CD14-positive monocyte (primary cell): ENCODE data around the gene SLC45A3. TPM values are rescaled to one million over a fixed set of nuclear protein-coding genes. Genes with fewer than 3 reads are reported as not detected.

Experiments used
- DNase-seq, 3 donors: peaks; one replicate each; pipeline ENCODE4 v3.0.0-alpha.2; 2011 to 2022
- H2AFZ ChIP-seq: 2 replicates; pipeline ENCODE4 v1.6.0; 2012; ENCODE audit warnings: mild to moderate bottlenecking, low read depth, low read length, inconsistent platforms; ENCODE audit not compliant: insufficient read depth, poor library complexity, severe bottlenecking
- H3K27ac ChIP-seq, 2 donors: 1 replicate in 1 of 2; 2 replicates in 1 of 2; pipeline ENCODE4 v1.5.1; 2012 to 2013; ENCODE audit warnings: low read length in 2 of 2, control low read depth in 1 of 2, inconsistent platforms in 1 of 2, low read depth in 1 of 2, mild to moderate bottlenecking in 1 of 2
- H3K27me3 ChIP-seq, 2 donors: one replicate each; pipeline versions ENCODE4 v1.6.0 to v1.6.1; 2011 to 2013; ENCODE audit warnings: low read length in 2 of 2; ENCODE audit not compliant: control insufficient read depth in 2 of 2, insufficient read depth in 2 of 2
- H3K36me3 ChIP-seq, 2 donors: replicated peaks in 1 of 2; 1 replicate in 1 of 2; 2 replicates in 1 of 2; pipeline versions ENCODE4 v1.5.1 to v1.6.1; 2012 to 2013; ENCODE audit warnings: low read length in 2 of 2, control low read depth in 1 of 2, inconsistent platforms in 1 of 2, mild to moderate bottlenecking in 1 of 2; ENCODE audit not compliant: insufficient read depth in 2 of 2, control insufficient read depth in 1 of 2
- H3K4me1 ChIP-seq, 2 donors: 1 replicate in 1 of 2; 2 replicates in 1 of 2; pipeline versions ENCODE4 v1.5.1 to v1.6.1; 2012 to 2013; ENCODE audit warnings: low read length in 2 of 2, control low read depth in 1 of 2, inconsistent platforms in 1 of 2, mild to moderate bottlenecking in 1 of 2, moderate library complexity in 1 of 2; ENCODE audit not compliant: insufficient read depth in 2 of 2, control insufficient read depth in 1 of 2
- H3K4me2 ChIP-seq: replicated peaks from 2 replicates; pipeline ENCODE3; 2012; ENCODE audit warnings: low read length, moderate library complexity, mild to moderate bottlenecking; ENCODE audit not compliant: poor library complexity, severe bottlenecking; ENCODE audit errors: extremely low read depth
- H3K4me3 ChIP-seq, 3 experiments: fragments of 200-600 bp in 1 of 3; sonication (generic) in 1 of 3; replicated peaks in 1 of 3; 1 replicate in 2 of 3; 2 replicates in 1 of 3; pipeline ENCODE4 v1.5.1; 2011 to 2013; ENCODE audit warnings: low read length in 3 of 3, mild to moderate bottlenecking in 3 of 3, control low read depth in 2 of 3, low read depth in 2 of 3, inconsistent platforms in 1 of 3, moderate library complexity in 1 of 3
- H3K79me2 ChIP-seq: 2 replicates; pipeline ENCODE4 v1.6.0; 2012; ENCODE audit warnings: mild to moderate bottlenecking, control low read depth, inconsistent platforms, low read length, moderate library complexity; ENCODE audit not compliant: insufficient read depth
- H3K9ac ChIP-seq: 2 replicates; pipeline ENCODE4 v1.6.0; 2017; ENCODE audit warnings: low read length, mild to moderate bottlenecking; ENCODE audit not compliant: insufficient read depth, poor library complexity, severe bottlenecking
- H3K9me3 ChIP-seq, 2 donors: replicated peaks in 1 of 2; 1 replicate in 1 of 2; 2 replicates in 1 of 2; pipeline versions ENCODE4 v1.5.1 to v1.6.1; 2012 to 2013; ENCODE audit warnings: low read length in 2 of 2, control low read depth in 1 of 2; ENCODE audit not compliant: control insufficient read depth in 1 of 2, insufficient read depth in 1 of 2
- H4K20me1 ChIP-seq: 2 replicates; pipeline ENCODE4 v1.6.0; 2012; ENCODE audit warnings: mild to moderate bottlenecking, low read length, control low read depth, moderate library complexity; ENCODE audit not compliant: insufficient read depth
- H3K27ac Mint-ChIP-seq, 7 donors: one replicate each; pipeline ENCODE4 v1.8.0; 2020; ENCODE audit warnings: mild to moderate bottlenecking in 7 of 7, mixed read lengths in 7 of 7, moderate library complexity in 6 of 7, inconsistent platforms in 2 of 7
- H3K27me3 Mint-ChIP-seq, 3 donors: one replicate each; pipeline ENCODE4 v1.8.0; 2021 to 2022; ENCODE audit warnings: low read depth in 3 of 3, mild to moderate bottlenecking in 3 of 3, mixed read lengths in 3 of 3, moderate library complexity in 3 of 3, inconsistent platforms in 1 of 3
- H3K36me3 Mint-ChIP-seq, 2 donors: one replicate each; pipeline ENCODE4 v1.8.0; 2020; ENCODE audit warnings: mixed read lengths in 2 of 2, inconsistent platforms in 1 of 2, mild to moderate bottlenecking in 1 of 2
- H3K4me1 Mint-ChIP-seq: one replicate; pipeline ENCODE4 v1.8.0; 2020; ENCODE audit warnings: mild to moderate bottlenecking, mixed read lengths
- H3K4me3 Mint-ChIP-seq, 2 donors: one replicate each; pipeline ENCODE4 v1.8.0; 2020; ENCODE audit warnings: mild to moderate bottlenecking in 2 of 2, mixed read lengths in 2 of 2, moderate library complexity in 1 of 2
- H3K9me3 Mint-ChIP-seq, 7 donors: one replicate each; pipeline ENCODE4 v1.8.0; 2020 to 2022; ENCODE audit warnings: mixed read lengths in 7 of 7, mild to moderate bottlenecking in 6 of 7, moderate library complexity in 6 of 7, inconsistent platforms in 2 of 7
- CTCF ChIP-seq: fragments of 200-600 bp; IDR thresholded peaks from one replicate; pipeline ENCODE4 v1.8.0; 2022; ENCODE audit warnings: antibody characterized with exemption, mild to moderate bottlenecking
- WGBS: methylation state at CpG from one replicate; pipeline ENCODE4 v1.1.5; 2013; ENCODE audit warnings: missing lambda C conversion rate; ENCODE audit not compliant: insufficient coverage; 5-methylcytosine and 5-hydroxymethylcytosine counted together
- intact Hi-C, 2 donors: fragments of 100-400 bp; cut with micrococcal nuclease; formaldehyde crosslinking; loops; one replicate each; pipeline versions ENCODE4 v1.15.0 to v1.15.1; 2023
- polyA plus RNA-seq, 3 donors: library from polyadenylated mRNA; depleted of rRNA in 1 of 3; unstranded in 2 of 3; stranded (reverse) in 1 of 3; fragments of 300-500 nt in 2 of 3; fragments of >200 nt in 1 of 3; fragmentation: Illumina TruSeq in 2 of 3; gene quantifications; 1 replicate in 2 of 3; 2 replicates in 1 of 3; pipeline ENCODE4 v1.2.3, GENCODE V29; 2012 to 2021

SLC45A3 gene
- polyA plus RNA-seq, 3 donors, result 0.11 to 0.61 TPM; not detected in 1

- H3K27me3 ChIP-seq, result no peaks in the 10 kb centered on the region
- Mint-ChIP-seq H3K4me1 (no peaks in the 10 kb centered on the region), H3K27me3 (peaks cover 0 to 5% (median 1%) of the 10 kb centered on the region in 3 donors), H3K9me3 (no peaks in the 10 kb centered on the region), H3K4me3 (no peak overlapping the region), H3K36me3 (no peaks in the 10 kb centered on the region), H3K27ac (no peak overlapping the region)
- no peaks in the 10 kb centered on the region for H4K20me1 ChIP-seq
- no peak overlapping the region for H3K4me3 ChIP-seq
- no peaks in the 10 kb centered on the region for H3K79me2 ChIP-seq
- no peak overlapping the region for H3K27ac ChIP-seq
- no peaks in the 10 kb centered on the region for H3K36me3 ChIP-seq
- TF ChIP-seq CTCF, result no peak
- intact Hi-C loops, result no loop called here
- WGBS, result no CpG with 5 or more reads among the region's 1 CpG
- H2AFZ ChIP-seq, result no peak overlapping the region
- no peak overlapping the region for H3K9ac ChIP-seq
- DNase-seq, result no peak
- H3K4me1 ChIP-seq, result no peaks in the 10 kb centered on the region
- no peaks in the 10 kb centered on the region for H3K9me3 ChIP-seq
- H3K4me2 ChIP-seq, result no peak overlapping the region
These were observed 30.1 kb downstream of the SLC45A3 start for GRCh38 chr1:205650241-205650640.

GRCh38 chr1:205645519-205645918, 34.8 kb downstream of the SLC45A3 start:
- no peaks in the 10 kb centered on the region for H3K36me3 Mint-ChIP-seq
- Histone ChIP-seq H3K4me3 (no peak overlapping the region), H3K4me1 (no peaks in the 10 kb centered on the region), H3K27ac (no peak overlapping the region), H3K4me2 (no peak overlapping the region), H3K9me3 (no peaks in the 10 kb centered on the region), H3K79me2 (no peaks in the 10 kb centered on the region), H2AFZ (no peak overlapping the region), H4K20me1 (no peaks in the 10 kb centered on the region), H3K36me3 (no peaks in the 10 kb centered on the region), H3K9ac (no peak overlapping the region), H3K27me3 (no peaks in the 10 kb centered on the region)
- no peaks in the 10 kb centered on the region for H3K9me3 Mint-ChIP-seq
- DNase-seq, result no peak
- intact Hi-C loops, result no loop called here
- H3K4me1 Mint-ChIP-seq, result no peaks in the 10 kb centered on the region
- H3K27me3 Mint-ChIP-seq, result peaks cover 0 to 3% (median 2%) of the 10 kb centered on the region in 3 donors
- H3K4me3 Mint-ChIP-seq, result no peak overlapping the region
- 98% methylated on average over 8 of the region's 8 CpGs for WGBS
- H3K27ac Mint-ChIP-seq, result no peak overlapping the region
- TF ChIP-seq CTCF, result no peak
